GM21576 (cell line): Measurements from ENCODE around the gene FGF4.

Experiments
- ATAC-seq: cut with Tn5 transposase; IDR thresholded peaks from one replicate; pipeline ENCODE4 v1.9.1; 2021; ENCODE audit warnings: mild to moderate bottlenecking, moderate library complexity; ENCODE audit not compliant: unreplicated experiment

FGF4 gene, protein sequence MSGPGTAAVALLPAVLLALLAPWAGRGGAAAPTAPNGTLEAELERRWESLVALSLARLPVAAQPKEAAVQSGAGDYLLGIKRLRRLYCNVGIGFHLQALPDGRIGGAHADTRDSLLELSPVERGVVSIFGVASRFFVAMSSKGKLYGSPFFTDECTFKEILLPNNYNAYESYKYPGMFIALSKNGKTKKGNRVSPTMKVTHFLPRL

DNA sequence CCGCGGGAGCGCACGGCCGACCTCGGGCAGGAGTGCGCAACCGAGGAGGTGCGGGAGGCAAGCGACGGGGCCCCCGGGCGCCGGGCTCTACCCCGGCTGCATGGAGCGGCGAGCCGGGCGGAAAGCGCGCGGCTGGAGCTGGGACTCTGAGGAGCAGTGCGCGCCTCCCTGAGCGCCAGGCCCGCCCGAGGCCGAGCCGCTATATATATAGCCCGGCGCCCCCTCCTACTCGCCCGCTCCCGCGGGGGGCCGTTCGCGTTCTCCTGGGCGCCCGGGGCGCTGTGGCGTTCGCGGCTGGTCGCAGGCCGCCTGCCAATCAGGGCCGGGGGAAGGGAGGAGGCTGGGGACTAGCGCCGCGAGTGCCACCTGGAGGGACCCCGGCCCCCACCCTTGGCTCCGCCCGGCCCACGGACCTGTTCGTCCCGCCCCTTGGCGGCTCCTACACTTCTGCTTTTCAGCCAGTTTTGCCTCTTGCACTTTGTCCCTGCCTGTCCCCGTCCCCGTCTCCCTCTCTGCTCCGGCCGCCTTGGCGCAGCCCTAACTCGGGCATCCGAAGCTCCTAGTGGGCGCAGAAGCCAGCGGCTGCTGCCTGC, at the start of gene FGF4:
Gene FGF4, minus strand, starts transcription at position 179 of the 593 bp plus-strand sequence. CDS start 257 bp downstream, outside the sequence.
- ATAC-seq = no peak

DNA sequence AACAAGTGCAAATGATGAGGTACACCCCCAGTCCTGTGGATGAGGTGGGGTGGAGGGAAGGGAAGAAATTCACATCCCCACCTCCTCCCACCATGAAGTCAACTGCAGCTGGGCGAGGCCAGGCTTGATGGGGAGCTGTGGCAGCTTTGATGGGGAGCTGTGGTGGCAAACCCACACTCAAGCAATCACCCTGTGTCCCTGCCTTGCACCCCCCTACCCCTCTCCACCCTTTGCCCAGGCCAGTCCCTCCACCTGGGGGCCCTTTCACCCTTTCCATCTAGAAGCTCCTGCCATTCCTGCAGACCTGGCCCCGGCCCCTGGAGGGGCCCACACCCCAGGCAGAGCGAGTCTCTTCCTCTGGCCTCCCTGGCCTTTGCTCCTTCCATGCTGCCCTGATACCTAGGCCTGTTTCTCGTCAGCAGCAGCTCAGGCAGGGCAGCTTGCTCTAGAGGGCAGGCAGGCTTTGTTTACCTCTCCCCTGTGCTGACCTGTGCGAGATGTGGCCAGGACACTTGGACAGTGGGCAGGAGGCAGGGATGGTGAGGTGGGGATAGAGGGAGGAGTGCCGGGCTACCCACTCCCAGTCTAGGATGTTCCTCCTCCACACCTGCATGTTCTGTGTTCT, 48.6 kb upstream of the FGF4 start:
- ATAC-seq = no peak

DNA sequence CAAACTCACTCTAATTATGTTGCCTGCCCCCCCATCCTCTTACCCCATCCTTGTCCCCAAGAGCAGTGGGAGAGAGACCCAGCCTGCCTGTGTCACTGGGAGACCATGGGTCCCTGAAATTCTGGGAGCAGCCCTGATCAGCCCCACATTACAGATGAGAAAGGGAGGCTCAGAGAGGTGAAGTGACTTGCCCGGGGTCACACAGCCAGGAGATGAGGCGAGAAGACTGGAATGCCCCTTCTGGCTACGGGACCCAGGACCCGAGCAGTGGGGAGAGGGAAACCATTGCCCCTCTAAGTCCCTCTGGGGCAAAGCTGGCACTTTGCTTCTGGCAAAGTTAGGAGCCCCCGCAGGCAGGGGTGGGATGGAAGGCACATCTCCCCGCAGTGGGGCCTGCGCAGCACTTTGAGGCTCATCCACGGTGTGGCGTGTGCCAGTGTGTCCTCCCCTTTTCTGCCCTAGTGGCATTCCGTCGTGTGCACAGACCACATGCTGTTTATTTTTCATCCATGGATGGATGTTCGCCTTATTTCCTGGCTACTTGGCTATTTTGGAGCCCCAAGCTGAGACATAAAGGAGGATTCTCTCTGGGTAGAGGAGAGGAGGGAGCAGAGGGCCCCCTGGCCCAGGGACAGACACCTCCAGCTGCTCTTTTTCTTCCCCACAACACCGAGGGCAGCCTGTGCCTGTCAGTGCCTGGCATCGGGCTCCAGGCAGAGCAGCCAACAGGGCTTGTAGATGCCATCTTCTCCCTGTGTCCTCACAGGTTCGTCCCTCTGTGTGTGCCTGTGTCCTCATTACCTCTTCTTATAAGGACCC, 47.7 kb upstream of the FGF4 start:
- no peak for ATAC-seq

DNA sequence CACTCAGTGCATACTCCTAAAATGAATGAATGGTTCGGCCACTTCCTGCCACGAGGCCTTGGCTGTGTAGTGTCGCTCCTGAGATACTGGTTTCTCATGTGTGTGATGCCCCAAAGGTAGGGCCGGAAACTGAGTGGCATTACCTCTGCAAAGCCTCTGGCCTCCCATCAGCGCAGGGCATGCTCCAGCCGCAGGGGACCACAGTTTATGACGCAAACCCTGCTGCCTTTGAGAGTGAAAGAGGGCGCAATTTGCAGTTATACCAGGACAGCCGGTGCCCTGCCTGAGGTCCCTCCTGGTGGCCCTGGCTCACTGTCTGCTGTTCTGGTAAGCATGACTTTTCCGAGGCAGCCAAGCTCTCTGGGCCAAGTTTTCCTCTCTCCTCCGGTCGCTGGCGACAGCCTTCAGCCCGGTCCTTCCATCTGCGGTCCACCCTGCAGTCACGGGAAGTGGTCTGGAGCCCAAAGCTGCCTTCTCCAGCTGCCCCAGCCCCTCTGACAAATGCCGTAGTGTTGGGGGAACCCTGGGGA, 46.4 kb upstream of the FGF4 start:
- no peak for ATAC-seq

DNA sequence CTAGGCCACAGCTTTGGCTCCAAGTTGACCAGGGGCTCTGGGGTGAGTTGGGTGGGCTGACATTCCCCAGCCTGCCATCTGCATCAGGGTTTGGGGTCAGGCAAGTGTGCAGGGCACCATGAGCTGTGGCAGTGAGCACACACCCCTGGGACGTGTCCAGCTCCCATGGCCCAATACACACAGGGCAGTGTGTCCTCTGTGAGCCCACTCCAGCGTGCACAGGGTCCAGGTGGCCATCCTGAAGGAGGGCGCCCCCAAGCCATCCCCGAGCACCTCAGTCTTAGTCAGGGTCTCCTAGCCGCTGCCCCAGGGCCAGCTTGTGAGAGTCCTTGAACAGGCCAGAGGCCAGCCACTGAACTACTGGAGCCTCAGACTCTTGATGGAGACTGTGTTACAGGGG, 45.3 kb upstream of the FGF4 start:
- ATAC-seq = no peak

DNA sequence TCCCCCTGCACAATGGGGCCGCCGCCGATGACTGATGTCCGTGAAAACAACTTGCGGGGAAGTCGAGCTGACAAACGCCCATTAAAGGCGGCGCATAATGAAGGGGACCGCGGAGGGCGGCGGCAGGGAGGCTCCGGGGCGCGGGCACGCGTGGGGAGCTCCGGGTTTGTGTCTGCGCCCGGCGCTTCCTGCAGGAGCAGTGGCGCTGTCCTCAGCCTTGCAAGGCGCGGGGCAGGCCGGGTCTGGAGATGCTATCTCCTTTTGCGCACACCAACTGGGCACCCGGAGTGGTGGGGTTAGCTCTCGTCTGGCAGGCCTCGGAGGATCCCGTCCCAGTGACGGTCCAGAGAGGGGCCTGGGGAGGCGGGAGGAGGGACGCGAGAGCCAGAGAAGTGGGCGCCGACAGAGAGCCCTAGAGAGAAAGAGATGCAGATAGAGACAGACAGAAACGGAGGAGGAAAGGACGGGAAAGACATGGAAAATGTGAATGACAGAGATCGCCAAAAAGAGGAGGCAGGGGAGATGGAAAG, 44.5 kb upstream of the FGF4 start:
- no peak for ATAC-seq

DNA sequence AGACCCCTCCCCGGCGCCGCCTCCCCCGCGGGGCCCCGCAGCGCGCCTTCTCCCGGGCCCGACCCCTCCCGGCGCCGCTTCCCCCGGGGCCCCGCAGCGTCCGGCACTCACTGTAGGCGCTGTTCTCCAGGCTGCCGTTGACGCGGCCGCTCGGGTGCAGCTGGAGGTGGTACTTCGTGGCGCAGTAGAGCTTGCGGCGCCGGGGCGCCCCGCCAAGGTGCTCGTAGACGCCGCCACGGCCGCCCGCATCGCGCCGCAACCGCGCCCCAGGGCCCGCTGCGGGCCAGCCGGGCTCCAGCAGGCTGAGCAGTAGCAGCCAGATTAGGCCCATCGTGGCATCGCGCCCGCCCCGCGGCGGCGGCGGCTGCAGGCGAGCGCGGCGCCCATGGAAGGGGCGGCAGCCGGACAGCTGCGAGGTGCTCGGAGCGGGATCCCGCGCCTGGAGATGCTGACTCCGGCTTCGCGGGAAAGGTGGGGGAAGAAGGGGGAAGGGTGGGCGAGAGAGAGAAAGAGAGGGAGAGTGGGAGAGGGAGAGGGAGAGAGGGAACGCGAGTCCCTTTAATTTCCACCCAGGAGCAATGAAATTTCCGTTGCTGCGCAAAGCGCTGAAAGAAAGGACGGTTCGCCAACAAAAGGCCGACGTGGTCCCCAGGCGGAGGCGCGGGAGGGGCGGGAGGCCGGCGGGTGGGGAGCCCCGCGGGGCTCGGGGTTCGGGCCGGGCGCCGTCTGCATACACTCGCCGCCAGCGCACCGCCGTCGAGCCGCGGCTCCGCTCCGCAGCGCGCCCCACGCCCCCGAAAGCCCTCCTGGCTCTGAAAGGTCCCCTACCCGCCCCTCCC, 43.7 kb upstream of the FGF4 start, which contains the start of gene FGF3:
Gene FGF3, minus strand, starts transcription at position 814 of the 839 bp plus-strand sequence. Its CDS starts 483 bp downstream, at position 331.
- ATAC-seq = no peak

DNA sequence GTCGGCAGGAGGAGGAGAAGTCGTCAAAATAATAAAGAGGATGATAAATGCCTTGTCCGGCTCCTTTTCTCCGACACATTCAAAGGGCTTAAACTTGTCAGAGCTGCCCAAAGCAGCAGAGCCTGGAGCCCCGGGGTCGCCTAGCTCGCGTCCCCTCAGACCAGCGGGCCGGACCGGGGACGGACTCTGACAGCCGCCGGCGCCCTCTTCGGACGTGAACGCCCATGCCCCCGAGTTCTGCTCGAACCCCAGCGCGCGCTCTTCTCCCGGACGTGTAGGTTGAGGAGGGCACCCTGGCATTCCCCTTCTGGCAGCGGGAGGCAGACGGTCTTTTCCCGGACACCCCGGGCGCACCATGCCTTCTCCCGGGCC, 43.1 kb upstream of the FGF4 start:
- ATAC-seq = no peak

DNA sequence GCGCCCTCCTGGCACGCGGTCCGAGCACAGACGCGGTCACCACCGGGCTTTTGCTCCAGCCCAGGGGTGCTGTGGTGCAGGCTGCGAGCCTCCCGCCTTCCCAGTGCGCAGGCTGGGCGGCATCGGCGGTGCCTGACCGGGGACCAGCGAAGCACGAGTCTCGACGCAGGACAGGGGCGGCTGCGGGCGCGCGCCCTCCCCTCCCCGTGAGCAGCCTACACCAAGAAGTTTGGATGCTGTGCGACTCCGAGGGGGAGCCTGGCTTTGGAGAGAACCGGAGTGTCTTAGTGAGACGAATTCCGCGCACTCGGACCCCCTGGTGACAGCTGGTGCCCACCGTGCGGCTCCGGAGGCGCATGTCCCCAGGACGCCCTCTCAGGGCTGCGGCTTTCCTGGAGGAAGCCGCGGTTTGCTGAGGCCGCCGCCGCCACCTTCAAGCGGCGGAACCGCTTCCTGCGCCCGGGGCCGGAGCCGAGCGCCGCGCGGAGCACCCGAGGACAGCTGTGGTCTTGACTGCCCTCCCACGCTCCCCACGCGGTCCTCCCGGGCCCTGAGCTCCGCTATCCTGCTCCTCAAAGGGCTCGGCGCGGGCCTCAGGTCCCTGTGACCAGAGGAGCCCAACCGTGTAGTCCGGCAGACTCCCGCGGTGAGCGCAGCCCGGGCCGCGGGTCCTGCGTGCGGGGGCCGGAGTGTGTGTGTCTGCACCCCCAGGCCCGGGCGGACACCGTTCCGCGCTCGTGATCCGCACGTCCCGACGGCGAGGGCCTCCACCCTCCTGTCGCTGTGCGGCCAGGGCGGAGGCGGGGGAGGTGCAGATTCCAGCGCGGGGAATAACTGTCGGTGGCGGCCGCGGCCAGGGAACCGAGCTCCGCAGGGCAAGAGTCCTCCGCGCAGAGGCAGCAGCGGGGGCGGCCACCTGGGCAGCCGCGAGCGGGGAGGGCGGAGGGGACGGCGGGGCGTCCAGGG, 42.4 kb upstream of the FGF4 start:
- no peak for ATAC-seq

DNA sequence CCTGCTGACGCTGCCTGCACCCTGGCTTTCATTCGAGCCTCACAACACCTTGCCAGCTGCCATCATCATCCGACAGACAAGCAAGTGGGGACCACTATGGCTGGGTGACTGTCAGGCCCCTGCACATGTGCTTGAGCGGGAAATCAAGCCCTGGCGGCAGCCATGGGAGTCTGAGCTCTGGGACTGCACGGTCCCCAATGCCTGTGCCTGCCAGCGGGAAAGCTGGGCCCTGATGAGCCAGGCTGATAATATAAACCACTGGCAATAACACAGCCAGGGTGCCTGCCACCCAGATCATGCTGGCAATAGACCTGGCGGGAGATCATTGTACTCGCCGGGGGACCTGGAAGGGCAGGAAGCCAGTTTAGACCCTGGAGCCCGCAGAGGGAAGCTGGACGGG, 41.5 kb upstream of the FGF4 start:
- no peak for ATAC-seq

DNA sequence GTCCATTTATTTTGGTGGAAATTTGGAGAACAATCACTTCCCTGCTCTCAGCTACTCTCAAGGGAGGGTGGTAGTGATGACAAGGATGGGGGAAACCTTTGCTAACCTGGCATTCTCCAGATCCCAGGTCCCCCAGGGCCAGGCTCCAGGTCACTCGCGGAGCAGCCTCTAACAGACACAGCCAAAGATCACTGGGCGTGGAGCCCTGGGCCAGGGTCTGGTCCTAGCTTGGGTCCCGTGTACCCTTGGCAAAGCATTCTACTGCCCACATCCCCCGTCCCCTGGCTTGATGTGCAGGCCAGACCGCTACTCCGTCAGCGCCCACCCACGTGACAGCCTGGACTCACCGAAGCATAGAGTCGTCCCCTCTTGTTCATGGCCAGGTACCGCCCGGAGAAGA, 40.8 kb upstream of the FGF4 start:
- no peak for ATAC-seq

DNA sequence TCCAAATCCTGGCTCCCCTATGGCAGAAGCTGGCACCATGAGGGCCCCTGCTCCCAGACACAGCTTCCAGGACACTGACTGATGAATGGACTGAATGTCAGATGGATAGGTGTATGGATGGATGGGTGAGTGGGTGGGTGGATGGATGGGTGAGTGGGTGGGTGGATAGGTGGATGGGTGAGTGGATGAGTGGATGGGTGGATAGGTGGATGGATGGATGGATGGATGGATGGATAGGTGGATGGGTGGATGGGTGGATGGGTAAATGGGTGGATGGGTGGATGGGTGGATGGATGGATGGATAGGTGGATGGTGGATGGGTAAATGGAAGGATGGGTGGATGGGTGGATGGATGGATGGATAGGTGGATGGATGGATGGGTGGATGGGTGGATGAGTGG, 39.8 kb upstream of the FGF4 start:
- ATAC-seq = no peak

DNA sequence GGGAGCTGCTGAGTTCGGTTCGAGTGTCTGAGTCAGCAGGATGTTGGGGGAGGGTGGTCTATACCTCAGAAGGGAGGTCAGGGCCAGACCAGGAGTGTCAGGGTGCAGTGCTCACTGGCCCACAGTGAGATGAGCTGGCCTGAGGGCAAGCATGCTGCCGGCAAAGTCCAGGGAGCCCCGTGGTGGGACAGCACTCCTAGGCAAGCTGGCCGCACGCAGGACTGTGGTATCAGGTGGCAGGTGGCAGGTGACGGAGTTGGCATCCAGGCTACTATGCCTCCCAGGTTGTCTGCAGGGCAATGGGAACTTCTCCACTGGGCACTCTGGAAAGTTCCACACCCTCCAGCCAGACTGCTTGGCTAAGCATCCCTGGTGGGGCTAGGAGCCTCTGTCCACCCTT, 39.3 kb upstream of the FGF4 start:
- no peak for ATAC-seq

DNA sequence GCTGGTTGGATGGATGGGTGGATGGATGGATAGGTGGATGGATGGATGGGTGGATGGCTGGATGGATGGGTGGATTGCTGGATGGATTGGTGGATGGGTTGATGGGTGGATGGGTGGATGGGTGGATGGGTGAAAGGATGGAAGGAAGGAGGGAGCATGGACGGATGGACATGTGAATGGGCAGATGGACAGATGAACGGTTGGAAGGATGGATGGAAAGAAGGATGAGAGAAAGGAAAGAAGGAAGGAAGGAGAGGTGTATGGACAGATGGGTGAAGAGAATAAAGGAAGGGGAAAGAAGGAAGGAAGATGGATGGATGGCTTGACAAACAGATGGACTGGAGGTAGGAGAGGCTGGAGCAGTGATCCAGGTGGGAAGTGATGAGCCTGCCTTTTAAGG, 38.7 kb upstream of the FGF4 start:
- ATAC-seq = no peak

DNA sequence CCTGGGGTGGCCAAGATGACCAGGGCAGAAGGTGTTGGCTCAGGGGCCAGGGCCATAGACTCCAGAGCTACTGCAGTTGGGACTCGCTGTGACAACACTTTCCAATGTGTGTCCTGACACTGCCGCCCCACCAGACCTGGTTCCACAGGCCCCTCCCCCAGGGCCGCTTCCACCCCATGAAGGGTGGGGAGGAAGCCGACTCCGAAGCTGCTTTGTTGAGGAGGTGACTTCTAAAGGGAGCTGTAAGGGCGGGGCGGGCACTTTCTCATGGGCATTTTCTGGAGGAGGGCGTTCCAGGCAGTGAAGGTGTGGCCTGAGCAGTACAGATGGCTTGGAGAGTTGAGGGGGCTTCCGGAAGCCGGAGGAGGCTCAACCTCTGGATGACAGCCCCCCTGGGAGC, 37.8 kb upstream of the FGF4 start:
- no peak for ATAC-seq

DNA sequence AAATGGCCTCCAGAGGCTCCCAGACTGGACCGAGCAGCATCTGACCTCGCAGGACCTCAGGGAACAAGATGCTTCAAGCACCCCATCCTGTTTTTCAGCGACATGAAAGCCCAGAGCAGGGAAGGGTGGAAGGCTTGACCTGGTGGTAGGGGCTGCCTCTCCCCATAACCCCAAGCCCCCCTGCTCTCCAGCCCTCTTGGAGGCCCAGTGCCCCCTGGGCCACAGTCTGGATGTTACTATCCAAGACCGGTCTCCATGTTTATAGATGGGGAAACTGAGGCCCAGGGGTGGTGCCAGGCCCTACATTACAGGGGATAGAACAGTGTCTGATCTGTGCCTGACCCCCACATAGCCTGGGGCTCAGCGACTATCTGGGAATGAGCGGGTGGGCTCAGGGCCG, 37.1 kb upstream of the FGF4 start:
- no peak for ATAC-seq

DNA sequence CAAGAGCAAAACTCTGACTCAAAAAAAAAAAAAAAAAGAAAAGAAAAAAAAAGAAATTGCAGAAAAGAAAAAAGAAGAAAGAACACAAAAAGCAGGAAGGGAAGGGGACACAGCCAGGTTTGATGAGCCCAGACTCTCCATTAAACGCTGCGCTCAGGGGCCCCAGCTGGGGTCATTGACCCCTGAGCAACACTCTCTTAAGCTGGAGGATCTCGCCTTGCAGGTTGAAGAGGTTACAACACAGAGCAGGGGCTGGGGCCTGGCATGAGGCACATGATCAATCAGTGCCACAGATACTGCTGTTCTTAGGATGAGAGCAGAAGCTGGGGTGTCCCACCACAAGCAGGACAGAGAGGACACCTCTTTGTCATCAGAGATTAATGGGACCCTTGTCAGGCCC, 36.3 kb upstream of the FGF4 start:
- ATAC-seq = no peak

DNA sequence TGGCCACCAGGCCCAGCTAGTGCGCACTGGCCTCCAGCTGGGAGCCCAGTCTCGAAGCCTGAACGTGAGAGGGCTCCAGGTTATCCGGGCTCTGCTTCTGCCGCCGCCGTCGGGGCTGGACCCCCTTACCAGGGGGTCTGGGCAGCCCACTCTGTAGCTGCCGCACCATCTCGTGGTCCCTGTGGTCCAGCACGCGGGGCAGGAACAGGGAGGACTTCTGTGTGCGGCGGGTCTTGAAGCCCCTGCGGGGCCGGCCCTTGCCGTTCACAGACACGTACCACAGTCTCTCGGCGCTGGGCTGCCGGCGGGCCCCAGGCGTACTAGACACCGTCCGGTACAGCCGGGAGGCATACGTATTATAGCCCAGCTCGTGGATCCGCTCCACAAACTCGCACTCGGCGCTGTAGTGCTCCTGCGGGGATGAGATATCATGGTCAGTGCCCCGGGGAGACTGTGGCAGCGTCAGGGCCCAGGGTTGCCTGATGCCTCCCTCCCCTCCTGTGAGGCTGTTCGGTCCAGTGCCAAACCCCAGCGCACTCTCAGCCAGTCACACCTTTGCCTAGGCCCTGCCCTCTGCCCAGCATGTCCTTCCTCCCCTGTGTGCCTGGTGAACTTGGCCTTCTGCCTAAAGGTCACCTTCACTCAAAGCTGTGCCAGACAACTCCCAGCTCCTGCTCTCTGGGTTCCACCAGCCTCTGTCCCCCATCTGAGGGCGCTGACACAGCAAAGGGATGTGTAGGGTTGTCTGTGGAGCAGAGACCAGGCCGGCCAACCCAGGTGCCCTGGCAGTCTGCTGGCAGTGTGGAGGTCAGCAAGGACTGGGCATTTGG, 35.4 kb upstream of the FGF4 start:
- no peak for ATAC-seq
